Fibroblast of gingiva (primary cell): ENCODE data around the gene APBA1.

Experiments used
- DNase-seq: peaks from one replicate; pipeline ENCODE4 v3.0.0-alpha.2; 2011; ENCODE audit warnings: low read depth

Gene APBA1

DNA sequence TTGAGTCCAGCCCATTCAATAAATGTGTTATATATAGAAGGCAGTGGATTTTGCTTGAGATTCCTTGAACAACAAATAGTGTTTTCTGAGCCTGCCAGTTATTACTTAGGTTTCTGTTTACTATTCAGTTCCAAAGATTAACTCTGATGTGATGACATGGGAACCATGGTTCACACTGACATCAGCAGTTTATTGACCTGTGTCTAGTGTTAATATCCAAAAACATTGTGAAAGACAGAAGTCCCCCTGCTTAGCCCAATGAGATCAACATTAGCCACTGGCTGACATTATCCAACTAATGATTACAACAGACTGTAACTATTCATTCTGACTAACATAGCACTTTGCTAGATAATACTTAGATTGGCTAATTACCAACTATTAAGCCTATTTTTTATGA is 14.9 kb downstream of the APBA1 start:
- DNase-seq, result peak; percentile 9

DNA sequence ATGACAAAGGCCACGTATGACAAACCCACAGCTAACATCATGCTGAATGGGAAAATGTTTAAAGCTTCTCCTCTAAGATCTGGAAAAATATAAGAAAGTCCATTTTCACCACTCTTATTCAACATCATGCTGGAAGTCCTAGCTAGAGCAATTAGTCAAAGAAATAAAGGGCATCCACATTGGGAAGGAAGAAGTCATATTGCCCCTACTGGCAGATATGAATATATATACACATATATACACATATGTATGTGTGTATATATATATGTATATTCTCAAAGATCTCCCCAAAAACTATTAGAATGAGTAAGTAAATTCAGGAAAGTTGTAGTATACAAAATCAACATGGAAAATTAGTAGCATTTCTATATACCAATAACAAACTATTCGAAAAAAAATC is 17.1 kb downstream of the APBA1 start:
- no peak for DNase-seq

- DNase-seq, result no peak
Observed at GRCh38 chr9:69653261-69653660, 18.9 kb downstream of the APBA1 start.

- DNase-seq, result no peak
Observed at GRCh38 chr9:69649566-69650250, 22.5 kb downstream of the APBA1 start.

DNA sequence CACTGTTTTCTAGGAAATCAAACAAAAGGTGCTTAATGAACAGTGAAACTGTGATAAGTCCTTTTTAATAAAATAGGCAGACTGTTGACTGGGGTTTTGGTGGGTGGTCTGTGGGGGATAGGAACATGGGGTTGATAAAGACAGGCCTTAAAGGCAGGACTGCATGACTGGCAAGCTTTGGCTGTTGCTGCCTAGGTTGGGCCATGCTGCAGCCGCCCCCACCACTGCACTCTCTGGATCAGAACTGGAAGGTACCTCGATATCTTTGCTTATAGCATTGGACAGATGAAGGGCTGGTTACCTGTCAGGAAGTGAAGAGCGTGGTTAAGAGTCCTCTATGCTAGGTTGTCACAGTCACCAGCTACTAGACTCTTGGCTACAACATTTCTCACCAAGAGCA is 24.4 kb downstream of the APBA1 start:
- no peak for DNase-seq

DNA sequence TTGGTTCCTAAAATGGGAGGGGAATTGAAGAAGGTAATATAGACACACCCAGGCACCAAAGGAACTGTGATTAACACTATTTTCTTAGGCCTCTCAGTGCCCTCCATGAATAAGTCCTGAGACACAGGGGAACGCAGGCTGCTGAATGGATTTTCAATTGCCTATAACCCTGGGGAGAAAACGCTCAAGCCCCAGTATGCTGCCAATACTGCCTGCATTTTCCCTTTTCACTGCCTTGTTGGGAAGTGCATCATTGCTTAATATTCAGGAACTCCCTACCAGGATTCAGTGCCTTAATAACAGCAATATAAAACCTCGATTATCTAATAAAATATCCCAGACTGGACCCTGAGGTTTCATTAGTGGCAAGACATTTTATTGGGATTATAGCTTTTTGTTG is 25.4 kb downstream of the APBA1 start:
- DNase-seq, result no peak

- no peak for DNase-seq
Observed at GRCh38 chr9:69645488-69645887, 26.7 kb downstream of the APBA1 start.

DNA sequence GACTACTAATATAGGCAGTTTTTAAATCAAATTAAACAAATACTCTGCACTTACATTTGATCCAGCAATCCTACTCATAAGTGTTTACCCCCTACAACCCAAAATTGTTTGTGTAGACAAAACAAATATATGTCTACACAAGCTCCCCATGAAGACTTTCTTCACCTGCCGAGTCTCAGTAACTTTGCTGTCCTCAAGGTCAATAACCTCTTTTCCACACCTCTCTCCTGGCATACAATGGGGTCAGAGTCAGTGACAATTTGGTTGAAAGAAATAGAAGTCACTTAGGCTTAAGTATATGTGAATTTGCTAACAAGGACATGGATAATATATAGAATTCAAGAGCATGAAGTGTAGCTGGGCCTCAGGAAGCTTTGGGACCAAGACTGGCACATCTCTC is 29.1 kb downstream of the APBA1 start:
- no peak for DNase-seq

- peak; percentile 41 for DNase-seq
Observed at GRCh38 chr9:69637817-69638200, 34.4 kb downstream of the APBA1 start.

DNA sequence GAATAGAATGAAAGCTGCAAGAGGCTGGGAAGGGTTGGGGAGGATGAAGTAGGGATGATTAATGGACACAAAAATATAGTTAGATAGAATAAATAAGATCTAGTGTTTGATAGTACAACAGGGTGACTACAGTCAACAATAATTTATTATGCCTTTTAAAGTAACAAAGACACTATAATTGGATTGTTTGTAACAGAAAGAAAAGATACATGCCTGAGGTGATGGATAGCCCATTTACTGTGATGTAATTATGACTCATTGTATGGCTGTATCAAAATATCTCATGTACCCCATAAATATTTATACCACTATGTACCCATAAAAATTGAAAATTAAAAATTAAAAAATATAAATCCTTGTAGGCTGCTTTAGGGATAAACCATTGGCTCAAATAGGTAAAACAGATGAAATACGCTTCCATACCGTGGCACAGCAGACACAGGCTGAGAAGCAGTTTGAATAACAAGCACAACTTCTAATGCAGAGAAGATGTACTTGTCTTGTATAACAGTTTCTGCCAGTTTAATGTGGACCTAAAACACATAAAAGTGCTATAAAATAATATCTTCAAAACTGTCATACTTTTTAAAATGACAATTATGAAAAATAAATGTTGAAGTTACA is 34.9 kb downstream of the APBA1 start:
- no peak for DNase-seq

DNA sequence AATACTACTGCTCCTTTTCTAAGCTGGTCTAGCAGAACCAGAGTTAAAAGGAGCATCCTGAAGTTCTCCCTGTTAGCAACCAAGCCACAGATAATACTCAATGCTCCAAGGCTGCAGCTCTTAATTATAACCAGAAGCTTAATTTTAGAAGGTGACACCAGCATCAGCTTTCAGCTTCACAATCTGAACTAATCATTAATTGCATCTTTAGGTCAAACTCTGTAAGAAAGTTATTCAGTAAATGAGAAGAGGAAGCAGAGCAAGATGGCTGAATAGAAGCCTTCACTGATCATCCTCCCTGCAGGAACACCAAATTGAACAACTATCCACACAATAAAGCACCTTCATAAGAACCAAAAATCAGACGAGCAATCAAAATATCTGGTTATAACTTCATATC is 38.5 kb downstream of the APBA1 start:
- no peak for DNase-seq

DNA sequence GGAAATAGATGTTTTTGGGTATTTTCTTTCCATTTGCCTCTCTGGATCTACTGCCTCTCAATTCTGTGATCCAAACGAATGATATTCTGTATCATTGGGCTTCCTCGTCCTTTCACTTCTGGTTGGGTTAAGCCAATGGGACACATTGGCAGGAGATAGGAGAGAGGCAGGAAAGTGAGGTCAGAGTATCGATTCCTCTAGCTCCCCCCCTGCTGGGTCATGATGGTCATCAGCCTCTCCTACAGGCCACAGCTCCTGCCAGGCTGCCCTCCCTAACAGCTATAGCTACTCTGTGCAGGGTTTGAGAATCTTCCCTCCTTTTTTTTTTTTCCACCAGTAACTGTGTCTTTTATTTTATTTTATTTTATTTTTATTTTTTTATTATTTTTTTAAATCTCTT is 39.4 kb downstream of the APBA1 start:
- no peak for DNase-seq

DNA sequence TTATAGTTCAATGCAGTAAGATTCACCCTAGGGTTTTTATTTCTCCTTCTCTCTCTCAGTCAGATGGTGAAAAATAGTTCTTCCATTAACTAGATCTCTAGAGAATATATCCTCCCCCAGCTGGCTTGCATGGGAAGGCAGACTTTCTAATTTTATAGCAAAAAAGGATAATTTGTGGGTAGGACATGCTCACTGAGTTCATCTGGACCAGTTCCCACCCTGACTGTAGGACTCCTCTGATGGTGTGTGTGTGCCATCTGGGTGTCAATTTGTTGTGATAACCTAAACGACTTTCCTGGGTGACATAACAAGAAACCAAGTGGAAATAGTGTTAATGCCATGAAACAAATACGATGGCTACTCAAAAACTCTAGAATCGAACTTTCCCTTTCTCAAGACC is 44.9 kb downstream of the APBA1 start:
- no peak for DNase-seq

DNA sequence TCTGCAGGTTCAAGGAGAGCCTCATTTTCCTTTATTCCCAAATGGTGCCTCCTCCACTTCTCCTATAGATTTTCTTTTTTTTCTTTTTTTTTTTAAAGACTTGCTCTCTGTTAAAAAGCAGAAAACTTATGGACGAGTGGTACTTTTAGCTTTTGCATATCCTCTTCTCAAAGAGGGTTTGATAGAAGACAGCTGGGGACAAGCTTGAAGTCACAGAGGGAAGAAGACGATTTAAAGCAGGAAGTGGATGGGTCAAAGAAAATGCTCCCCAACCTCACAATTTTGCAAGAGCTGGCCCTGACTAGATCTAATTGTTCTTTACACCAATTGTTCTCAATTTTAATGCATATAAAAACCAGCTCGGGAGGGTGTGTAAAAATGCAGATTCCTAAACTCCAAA is 48.9 kb downstream of the APBA1 start:
- no peak for DNase-seq

- DNase-seq, result peak; percentile 8
Observed at GRCh38 chr9:69622676-69623075, 49.5 kb downstream of the APBA1 start.

GRCh38 chr9:69621730-69622460 is 50.3 kb downstream of the APBA1 start:
- no peak for DNase-seq

DNA sequence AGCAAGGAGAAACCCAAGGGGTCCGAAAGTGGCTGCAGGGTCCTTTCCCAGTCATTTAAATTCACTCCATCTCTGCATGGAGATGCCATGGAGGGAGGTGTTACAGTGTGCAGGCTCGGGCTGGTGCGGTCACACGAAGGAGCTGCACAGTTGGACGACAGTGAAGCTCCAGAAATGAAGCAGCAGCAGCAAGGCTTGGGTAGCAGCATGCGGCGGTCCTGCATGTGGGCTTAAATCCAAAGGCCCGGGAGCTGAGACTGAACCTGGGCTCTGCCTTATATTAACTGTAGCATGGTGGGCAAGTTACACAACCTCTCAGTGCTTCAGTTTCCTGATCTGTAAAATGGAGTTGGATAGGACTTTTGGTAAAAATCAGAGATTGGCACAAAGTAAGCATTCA is 51.4 kb downstream of the APBA1 start:
- DNase-seq, result no peak

- DNase-seq, result no peak
Observed at GRCh38 chr9:69619233-69619632, 52.9 kb downstream of the APBA1 start.

GRCh38 chr9:69617006-69617405 is 55.2 kb downstream of the APBA1 start:
- DNase-seq, result no peak

GRCh38 chr9:69615880-69616279 is 56.3 kb downstream of the APBA1 start:
- no peak for DNase-seq

GRCh38 chr9:69611221-69611620 is 61.0 kb downstream of the APBA1 start:
- DNase-seq, result no peak

GRCh38 chr9:69609156-69609555 is 63.0 kb downstream of the APBA1 start:
- DNase-seq, result no peak

GRCh38 chr9:69606089-69606488 is 66.1 kb downstream of the APBA1 start:
- DNase-seq, result no peak

- no peak for DNase-seq
Observed at GRCh38 chr9:69605406-69605805, 66.8 kb downstream of the APBA1 start.
